SK-N-SH (cell line): ENCODE measurements around the gene YJEFN3. TPM values are rescaled to one million over a fixed set of nuclear protein-coding genes. Genes with fewer than 3 reads are reported as not detected.

Source experiments
- CTCF ChIA-PET: fragments of 300-600, 350-600 bp; formaldehyde crosslinking; extraction: SDS; loops from one replicate; lab custom pipeline; 2021; lab: Yijun Ruan, JAX
- POLR2A ChIA-PET: fragments of 350-600 bp; sonication (Branson Sonifier 250); formaldehyde crosslinking; extraction: SDS; loops from one replicate; lab custom pipeline; 2020; ENCODE audit warnings: antibody characterized with exemption, inconsistent platforms; lab: Yijun Ruan, JAX
- DNase-seq: peaks from one replicate; pipeline ENCODE4 v3.0.0; 2012
- H2AFZ ChIP-seq: fragments of 200-600 bp; sonication (generic); 2 replicates; pipeline ENCODE4 v1.8.1; 2016; ENCODE audit warnings: antibody characterized with exemption, mild to moderate bottlenecking, low read depth
- H3F3A ChIP-seq: fragments of 200-600 bp; sonication (generic); replicated peaks from 2 replicates; pipeline ENCODE3; 2016; ENCODE audit warnings: antibody characterized with exemption, mild to moderate bottlenecking; ENCODE audit not compliant: insufficient read depth
- H3K27ac ChIP-seq, 2 experiments: fragments of 200-500 bp in 1 of 2; fragments of 200-600 bp in 1 of 2; sonication (Bioruptor generic) in 1 of 2; sonication (generic), shearing (Covaris generic) in 1 of 2; 2 replicates each; pipeline versions ENCODE4 v1.5.1 to v1.6.1; 2014 to 2016; ENCODE audit warnings: low read depth in 2 of 2, inconsistent platforms in 1 of 2, low read length in 1 of 2, mild to moderate bottlenecking in 1 of 2, mixed read lengths in 1 of 2
- H3K27me3 ChIP-seq: fragments of 200-600 bp; sonication (generic), shearing (Covaris generic); 2 replicates; pipeline ENCODE4 v1.6.1; 2016; ENCODE audit warnings: mixed run types; ENCODE audit not compliant: insufficient read depth
- H3K36me3 ChIP-seq, 2 experiments: fragments of 200-500 bp in 1 of 2; fragments of 200-600 bp in 1 of 2; sonication (Bioruptor generic) in 1 of 2; sonication (generic) in 1 of 2; replicated peaks in 1 of 2; 2 replicates each; pipeline versions ENCODE3 to v1.5.1; 2014 to 2016; ENCODE audit warnings: low read length in 1 of 2, mild to moderate bottlenecking in 1 of 2; ENCODE audit not compliant: insufficient read depth in 2 of 2, control insufficient read depth in 1 of 2
- H3K4me1 ChIP-seq, 2 experiments: fragments of 200-500 bp in 1 of 2; fragments of 200-600 bp in 1 of 2; sonication (Bioruptor generic) in 1 of 2; sonication (generic), shearing (Covaris generic) in 1 of 2; 2 replicates each; pipeline versions ENCODE4 v1.5.1 to v1.6.1; 2014 to 2016; ENCODE audit warnings: low read depth in 1 of 2, low read length in 1 of 2, mixed run types in 1 of 2; ENCODE audit not compliant: insufficient read depth in 2 of 2, control insufficient read depth in 1 of 2
- H3K4me2 ChIP-seq: fragments of 200-600 bp; sonication (generic), shearing (Covaris generic); 2 replicates; pipeline ENCODE4 v1.6.1; 2017; ENCODE audit warnings: mixed run types
- H3K4me3 ChIP-seq, 2 experiments: fragments of 200-500 bp in 1 of 2; fragments of 200-600 bp in 1 of 2; sonication (Bioruptor generic) in 1 of 2; sonication (generic), shearing (Covaris generic) in 1 of 2; 2 replicates each; pipeline versions ENCODE4 v1.5.1 to v1.8.1; 2014 to 2016; ENCODE audit warnings: low read depth in 2 of 2, inconsistent platforms in 1 of 2, low read length in 1 of 2, mild to moderate bottlenecking in 1 of 2, mixed read lengths in 1 of 2, moderate library complexity in 1 of 2
- H3K79me2 ChIP-seq: fragments of 200-600 bp; sonication (generic); 2 replicates; pipeline ENCODE4 v1.8.1; 2017; ENCODE audit warnings: mild to moderate bottlenecking; ENCODE audit not compliant: insufficient read depth
- H3K9ac ChIP-seq: fragments of 200-600 bp; sonication (generic); 2 replicates; pipeline ENCODE4 v1.6.1; 2017; ENCODE audit warnings: mixed run types
- H3K9me2 ChIP-seq: fragments of 200-600 bp; sonication (generic); 2 replicates; pipeline ENCODE4 v1.6.1; 2017; ENCODE audit warnings: mixed run types
- H3K9me3 ChIP-seq: fragments of 200-600 bp; sonication (generic); 2 replicates; pipeline ENCODE4 v1.6.1; 2017; ENCODE audit warnings: mixed run types, mild to moderate bottlenecking, moderate library complexity
- H4K20me1 ChIP-seq: fragments of 200-600 bp; sonication (generic); 2 replicates; pipeline ENCODE4 v1.6.1; 2017; ENCODE audit warnings: mild to moderate bottlenecking, mixed run types; ENCODE audit not compliant: insufficient read depth
- EP300 ChIP-seq, 2 experiments: IDR thresholded peaks; 2 replicates each; pipeline versions ENCODE4 v1.4.0 to v1.6.1; 2012; ENCODE audit warnings: borderline replicate concordance in 1 of 2, low read depth in 1 of 2, low read length in 1 of 2
- GATA2 ChIP-seq: sonication (generic); formaldehyde crosslinking; IDR thresholded peaks from 2 replicates; pipeline ENCODE4 v1.5.0; 2020; ENCODE audit warnings: mild to moderate bottlenecking, missing genetic modification reagents
- MEF2A ChIP-seq: IDR thresholded peaks from 2 replicates; pipeline ENCODE4 v1.4.0; 2012; ENCODE audit warnings: low read depth, borderline replicate concordance
- POLR2AphosphoS5 ChIP-seq: IDR thresholded peaks from 2 replicates; pipeline ENCODE4 v1.6.1; 2012; ENCODE audit warnings: low read depth, low read length
- RAD21 ChIP-seq: IDR thresholded peaks from 2 replicates; pipeline ENCODE4 v1.6.1; 2012; ENCODE audit warnings: mild to moderate bottlenecking, low read length
- TCF12 ChIP-seq: IDR thresholded peaks from 2 replicates; pipeline ENCODE4 v1.4.0; 2012
- TEAD4 ChIP-seq: IDR thresholded peaks from 2 replicates; pipeline ENCODE4 v1.4.0; 2012; ENCODE audit warnings: mild to moderate bottlenecking, borderline replicate concordance; ENCODE audit not compliant: insufficient read depth
- YY1 ChIP-seq: IDR thresholded peaks from 2 replicates; pipeline ENCODE4 v1.4.0; 2012; ENCODE audit warnings: low read depth, mild to moderate bottlenecking
- WGBS: methylation state at CpG from one replicate; pipeline ENCODE4 v1.1.6; 2017; ENCODE audit warnings: low lambda C conversion rate; 5-methylcytosine and 5-hydroxymethylcytosine counted together
- polyA plus RNA-seq, 3 experiments: library from polyadenylated mRNA; depleted of rRNA; stranded (reverse); fragments of >200 nt; gene quantifications; 2 replicates each; pipeline ENCODE4 v1.2.3, GENCODE V29; 2012
- TF ChIP-seq, protein P1 (sequence below): fragments of 150-350 bp; IDR thresholded peaks from 2 replicates; pipeline ENCODE4 v1.6.1; 2016; ENCODE audit warnings: mild to moderate bottlenecking, low read depth, low read length
- TF ChIP-seq, protein P2 (sequence below): IDR thresholded peaks from 2 replicates; pipeline ENCODE4; 2012
- TF ChIP-seq, protein P3 (sequence below): IDR thresholded peaks from 2 replicates; pipeline ENCODE4 v1.4.0; 2012; ENCODE audit warnings: low read depth, borderline replicate concordance
- TF ChIP-seq, protein P4 (sequence below): IDR thresholded peaks from 2 replicates; pipeline ENCODE4 v1.6.1; 2012; ENCODE audit warnings: mild to moderate bottlenecking, low read depth, low read length, moderate library complexity

YJEFN3 gene
- polyA plus RNA-seq, 1 of the 3 experiments (the other 2 are of a cell fraction), result 7.2 TPM

DNA sequence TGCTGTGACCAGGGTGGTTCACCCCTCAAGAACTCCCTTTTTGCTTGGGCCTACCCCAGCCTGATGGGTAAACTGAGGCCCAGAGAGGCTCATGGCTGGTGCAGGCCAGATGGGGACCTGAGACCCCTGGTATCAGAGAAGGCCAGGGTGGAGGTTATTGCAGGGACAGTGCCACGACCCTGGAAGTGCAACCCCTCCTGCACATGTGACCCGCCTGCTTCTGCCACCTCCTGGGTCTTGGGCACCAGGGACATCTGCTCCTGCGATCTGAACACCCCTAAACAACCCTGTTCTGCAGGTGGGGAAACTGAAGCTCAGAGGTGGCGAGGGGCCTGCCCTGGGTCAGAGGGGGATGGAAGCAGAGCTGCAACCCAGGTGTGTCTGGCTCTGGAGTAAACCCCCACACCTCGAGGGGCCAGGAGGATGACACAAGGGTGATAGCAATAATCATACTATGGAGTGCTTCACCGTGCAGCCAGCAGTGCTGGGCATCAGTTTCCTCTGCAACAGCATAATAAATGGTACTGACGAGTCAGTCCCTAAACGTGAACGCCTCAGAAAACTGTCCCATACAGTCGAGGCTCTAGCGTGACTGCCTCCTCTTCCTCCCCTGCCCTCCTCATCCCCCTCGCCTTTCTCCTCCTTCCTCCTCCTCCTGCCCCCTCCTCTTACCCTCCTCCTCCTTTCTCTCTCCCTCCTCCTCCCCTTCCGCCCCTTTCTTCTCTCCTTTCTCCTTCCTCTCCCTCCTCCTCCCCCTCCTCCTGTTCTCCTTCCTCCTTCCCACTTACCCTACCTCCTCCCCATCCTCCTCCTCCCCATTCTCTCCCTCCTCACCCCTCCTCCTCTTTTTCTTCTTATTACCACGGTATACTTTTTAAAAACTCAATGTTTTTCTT, 4.3 kb downstream of the YJEFN3 start:
- no peaks in the 10 kb centered on the region for H3K9me2 ChIP-seq
- no peak overlapping the region for H3K27ac ChIP-seq
- ChIA-PET CTCF (interaction anchor here (0.6 to 15.3 kb wide), 38 partner anchors 8 to 534 kb away, joined by 3 to 258 read pairs (median 6); partner anchors contain the start of genes ATP13A1, GMIP, LPAR2 and NDUFA13), POLR2A (interaction anchor here (0.9 kb wide), 1 partner anchor 111 kb away, joined by 3 read pairs; the partner anchor contains the start of gene GMIP)
- H3K9ac ChIP-seq, result no peak overlapping the region
- no peak overlapping the region for H3K4me3 ChIP-seq
- no peak for DNase-seq
- no peaks in the 10 kb centered on the region for H3K79me2 ChIP-seq
- no peak overlapping the region for H3K4me2 ChIP-seq
- no peaks in the 10 kb centered on the region for H3K9me3 ChIP-seq
- H3K27me3 ChIP-seq, result no peaks in the 10 kb centered on the region
- H4K20me1 ChIP-seq, result peaks cover 4% of the 10 kb centered on the region; the same call in 1 of the 2 replicates
- H3K4me1 ChIP-seq, result peaks cover 0 to 16% of the 10 kb centered on the region in 2 experiments; a peak in 1 of 4 replicates
- peaks cover 14% of the 10 kb centered on the region for H3F3A ChIP-seq
- TF ChIP-seq RAD21 (no peak), EP300 (IDR thresholded peaks at IDR 0.05; ENCODE audit: borderline replicate concordance in 1 of 2, low read depth in 1 of 2, low read length in 1 of 2) (no peak), GATA2 (CRISPR knock-in tag) (no peak), TCF12 (no peak), TEAD4 (no peak)
- TF ChIP-seq, protein P1, sequence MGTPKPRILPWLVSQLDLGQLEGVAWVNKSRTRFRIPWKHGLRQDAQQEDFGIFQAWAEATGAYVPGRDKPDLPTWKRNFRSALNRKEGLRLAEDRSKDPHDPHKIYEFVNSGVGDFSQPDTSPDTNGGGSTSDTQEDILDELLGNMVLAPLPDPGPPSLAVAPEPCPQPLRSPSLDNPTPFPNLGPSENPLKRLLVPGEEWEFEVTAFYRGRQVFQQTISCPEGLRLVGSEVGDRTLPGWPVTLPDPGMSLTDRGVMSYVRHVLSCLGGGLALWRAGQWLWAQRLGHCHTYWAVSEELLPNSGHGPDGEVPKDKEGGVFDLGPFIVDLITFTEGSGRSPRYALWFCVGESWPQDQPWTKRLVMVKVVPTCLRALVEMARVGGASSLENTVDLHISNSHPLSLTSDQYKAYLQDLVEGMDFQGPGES, result no peak
- TF ChIP-seq, protein P2, sequence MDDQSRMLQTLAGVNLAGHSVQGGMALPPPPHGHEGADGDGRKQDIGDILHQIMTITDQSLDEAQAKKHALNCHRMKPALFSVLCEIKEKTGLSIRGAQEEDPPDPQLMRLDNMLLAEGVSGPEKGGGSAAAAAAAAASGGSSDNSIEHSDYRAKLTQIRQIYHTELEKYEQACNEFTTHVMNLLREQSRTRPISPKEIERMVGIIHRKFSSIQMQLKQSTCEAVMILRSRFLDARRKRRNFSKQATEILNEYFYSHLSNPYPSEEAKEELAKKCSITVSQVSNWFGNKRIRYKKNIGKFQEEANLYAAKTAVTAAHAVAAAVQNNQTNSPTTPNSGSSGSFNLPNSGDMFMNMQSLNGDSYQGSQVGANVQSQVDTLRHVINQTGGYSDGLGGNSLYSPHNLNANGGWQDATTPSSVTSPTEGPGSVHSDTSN, result no peak
- TF ChIP-seq, protein P3, sequence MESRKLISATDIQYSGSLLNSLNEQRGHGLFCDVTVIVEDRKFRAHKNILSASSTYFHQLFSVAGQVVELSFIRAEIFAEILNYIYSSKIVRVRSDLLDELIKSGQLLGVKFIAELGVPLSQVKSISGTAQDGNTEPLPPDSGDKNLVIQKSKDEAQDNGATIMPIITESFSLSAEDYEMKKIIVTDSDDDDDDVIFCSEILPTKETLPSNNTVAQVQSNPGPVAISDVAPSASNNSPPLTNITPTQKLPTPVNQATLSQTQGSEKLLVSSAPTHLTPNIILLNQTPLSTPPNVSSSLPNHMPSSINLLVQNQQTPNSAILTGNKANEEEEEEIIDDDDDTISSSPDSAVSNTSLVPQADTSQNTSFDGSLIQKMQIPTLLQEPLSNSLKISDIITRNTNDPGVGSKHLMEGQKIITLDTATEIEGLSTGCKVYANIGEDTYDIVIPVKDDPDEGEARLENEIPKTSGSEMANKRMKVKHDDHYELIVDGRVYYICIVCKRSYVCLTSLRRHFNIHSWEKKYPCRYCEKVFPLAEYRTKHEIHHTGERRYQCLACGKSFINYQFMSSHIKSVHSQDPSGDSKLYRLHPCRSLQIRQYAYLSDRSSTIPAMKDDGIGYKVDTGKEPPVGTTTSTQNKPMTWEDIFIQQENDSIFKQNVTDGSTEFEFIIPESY, result no peak
- 84% methylated on average over 10 of the region's 14 CpGs for WGBS
- H2AFZ ChIP-seq, result no peak overlapping the region
- H3K36me3 ChIP-seq, result no peaks in the 10 kb centered on the region

GRCh38 chr19:19533841-19534240, 5.1 kb downstream of the YJEFN3 start:
- H3K9me3 ChIP-seq, result no peaks in the 10 kb centered on the region
- H4K20me1 ChIP-seq, result no peaks in the 10 kb centered on the region; the same call in 1 of the 2 replicates
- no peak overlapping the region for H3K4me2 ChIP-seq
- peaks cover 0 to 23% of the 10 kb centered on the region in 2 experiments; a peak in 1 of 4 replicates for H3K4me1 ChIP-seq
- H3K27me3 ChIP-seq, result no peaks in the 10 kb centered on the region
- DNase-seq, result no peak
- H2AFZ ChIP-seq, result no peak overlapping the region
- H3K9me2 ChIP-seq, result no peaks in the 10 kb centered on the region
- ChIA-PET CTCF (interaction anchor here (0.9 to 15.3 kb wide), 3 partner anchors 20 to 425 kb away, joined by 3 to 258 read pairs (median 175); partner anchors contain the start of gene GMIP), POLR2A (no interaction called here)
- no peak overlapping the region for H3K9ac ChIP-seq
- no peaks in the 10 kb centered on the region for H3K79me2 ChIP-seq
- 93% methylated on average over 6 of the region's 6 CpGs for WGBS
- no peaks in the 10 kb centered on the region for H3K36me3 ChIP-seq
- peaks cover 14% of the 10 kb centered on the region for H3F3A ChIP-seq
- H3K4me3 ChIP-seq, result no peak overlapping the region
- no peak overlapping the region for H3K27ac ChIP-seq
- TF ChIP-seq TCF12 (no peak), GATA2 (CRISPR knock-in tag) (no peak), POLR2AphosphoS5 (no peak), TEAD4 (no peak), MEF2A (no peak), YY1 (no peak)
- TF ChIP-seq, protein P4, sequence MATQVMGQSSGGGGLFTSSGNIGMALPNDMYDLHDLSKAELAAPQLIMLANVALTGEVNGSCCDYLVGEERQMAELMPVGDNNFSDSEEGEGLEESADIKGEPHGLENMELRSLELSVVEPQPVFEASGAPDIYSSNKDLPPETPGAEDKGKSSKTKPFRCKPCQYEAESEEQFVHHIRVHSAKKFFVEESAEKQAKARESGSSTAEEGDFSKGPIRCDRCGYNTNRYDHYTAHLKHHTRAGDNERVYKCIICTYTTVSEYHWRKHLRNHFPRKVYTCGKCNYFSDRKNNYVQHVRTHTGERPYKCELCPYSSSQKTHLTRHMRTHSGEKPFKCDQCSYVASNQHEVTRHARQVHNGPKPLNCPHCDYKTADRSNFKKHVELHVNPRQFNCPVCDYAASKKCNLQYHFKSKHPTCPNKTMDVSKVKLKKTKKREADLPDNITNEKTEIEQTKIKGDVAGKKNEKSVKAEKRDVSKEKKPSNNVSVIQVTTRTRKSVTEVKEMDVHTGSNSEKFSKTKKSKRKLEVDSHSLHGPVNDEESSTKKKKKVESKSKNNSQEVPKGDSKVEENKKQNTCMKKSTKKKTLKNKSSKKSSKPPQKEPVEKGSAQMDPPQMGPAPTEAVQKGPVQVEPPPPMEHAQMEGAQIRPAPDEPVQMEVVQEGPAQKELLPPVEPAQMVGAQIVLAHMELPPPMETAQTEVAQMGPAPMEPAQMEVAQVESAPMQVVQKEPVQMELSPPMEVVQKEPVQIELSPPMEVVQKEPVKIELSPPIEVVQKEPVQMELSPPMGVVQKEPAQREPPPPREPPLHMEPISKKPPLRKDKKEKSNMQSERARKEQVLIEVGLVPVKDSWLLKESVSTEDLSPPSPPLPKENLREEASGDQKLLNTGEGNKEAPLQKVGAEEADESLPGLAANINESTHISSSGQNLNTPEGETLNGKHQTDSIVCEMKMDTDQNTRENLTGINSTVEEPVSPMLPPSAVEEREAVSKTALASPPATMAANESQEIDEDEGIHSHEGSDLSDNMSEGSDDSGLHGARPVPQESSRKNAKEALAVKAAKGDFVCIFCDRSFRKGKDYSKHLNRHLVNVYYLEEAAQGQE, result no peak
- TF ChIP-seq, protein P2, result no peak
- TF ChIP-seq, protein P1, result no peak
